Endothelial cell of umbilical vein (primary cell): ENCODE data around the gene PPM1F. TPM values are rescaled to one million over a fixed set of nuclear protein-coding genes. Genes with fewer than 3 reads are reported as not detected.

Experiments
- BruUV-seq: library from RNA; stranded (reverse); fragments of 400-500 nt; replicated peaks from 2 replicates; lab custom pipeline; 2021; lab: Mats Ljungman, UMichigan
- CTCF ChIA-PET: fragments of 300-600, 350-600 bp; sonication (Branson Sonifier 250); formaldehyde crosslinking; loops from one replicate; lab custom pipeline; 2021; ENCODE audit warnings: antibody characterized with exemption, inconsistent platforms; lab: Charles Lee
- POLR2A ChIA-PET: fragments of 300-600, 350-600 bp; sonication (Branson Sonifier 250); formaldehyde crosslinking; loops from one replicate; lab custom pipeline; 2021; ENCODE audit warnings: antibody characterized with exemption, inconsistent platforms; lab: Charles Lee
- DNase-seq: peaks from one replicate; pipeline ENCODE4 v3.0.0-alpha.2; 2011; ENCODE audit warnings: low read depth, low spot score
- FAIRE-seq: peaks from 2 replicates; lab custom pipeline; 2011; peaks lifted over from hg19 to GRCh38; lab: Jason Lieb, UNC
- H2AFZ ChIP-seq: 2 replicates; pipeline ENCODE4 v1.6.0; 2012; ENCODE audit warnings: low read depth, low read length, control low read depth, inconsistent platforms
- H3K27ac ChIP-seq: 2 replicates; pipeline ENCODE4 v1.5.1; 2011; ENCODE audit warnings: low read depth, mild to moderate bottlenecking, control low read depth, low read length, moderate library complexity; ENCODE audit not compliant: insufficient read depth
- H3K27me3 ChIP-seq, 2 experiments: 2 replicates each; pipeline versions ENCODE4 v1.6.0 to v1.6.1; 2011; ENCODE audit warnings: low read length in 2 of 2, mixed read lengths in 1 of 2; ENCODE audit not compliant: control insufficient read depth in 2 of 2, insufficient read depth in 2 of 2
- H3K36me3 ChIP-seq, 2 experiments: 2 replicates in 1 of 2; 3 replicates in 1 of 2; pipeline ENCODE4 v1.5.1; 2011; ENCODE audit warnings: low read length in 2 of 2, mild to moderate bottlenecking in 1 of 2, moderate library complexity in 1 of 2; ENCODE audit not compliant: control insufficient read depth in 2 of 2, insufficient read depth in 2 of 2; ENCODE audit errors: extremely low read depth in 1 of 2
- H3K4me1 ChIP-seq: 3 replicates; pipeline ENCODE4 v1.5.1; 2011; ENCODE audit warnings: mild to moderate bottlenecking, low read length; ENCODE audit not compliant: control insufficient read depth, insufficient read depth; ENCODE audit errors: extremely low read depth
- H3K4me2 ChIP-seq: 2 replicates; pipeline ENCODE4 v1.6.1; 2011; ENCODE audit warnings: low read length, control low read depth, mixed read lengths; ENCODE audit not compliant: insufficient read depth
- H3K4me3 ChIP-seq, 3 experiments: fragments of 200-600 bp in 1 of 3; sonication (generic), shearing (Covaris generic) in 1 of 3; replicated peaks in 1 of 3; 2 replicates each; pipeline ENCODE4 v1.5.1; 2011 to 2016; ENCODE audit warnings: control low read depth in 3 of 3, low read length in 3 of 3, mild to moderate bottlenecking in 2 of 3, inconsistent platforms in 1 of 3, low read depth in 1 of 3, moderate library complexity in 1 of 3; ENCODE audit not compliant: insufficient read depth in 1 of 3
- H3K79me2 ChIP-seq: 2 replicates; pipeline ENCODE4 v1.6.0; 2012; ENCODE audit warnings: low read length, inconsistent platforms; ENCODE audit not compliant: control insufficient read depth, insufficient read depth
- H3K9ac ChIP-seq: replicated peaks from 2 replicates; pipeline ENCODE3; 2011; ENCODE audit warnings: low read length, control low read depth; ENCODE audit not compliant: insufficient read depth; ENCODE audit errors: extremely low read depth
- H3K9me1 ChIP-seq: replicated peaks from 3 replicates; pipeline ENCODE4 v1.6.0; 2011; ENCODE audit warnings: mild to moderate bottlenecking, low read length; ENCODE audit not compliant: control insufficient read depth, insufficient read depth; ENCODE audit errors: extremely low read depth
- H3K9me3 ChIP-seq: replicated peaks from 2 replicates; pipeline ENCODE4 v1.5.1; 2012; ENCODE audit warnings: low read length, inconsistent platforms; ENCODE audit not compliant: control insufficient read depth, insufficient read depth
- H4K20me1 ChIP-seq: replicated peaks from 2 replicates; pipeline ENCODE3; 2011; ENCODE audit warnings: mild to moderate bottlenecking, low read length; ENCODE audit not compliant: control insufficient read depth, insufficient read depth; ENCODE audit errors: extremely low read depth
- CTCF ChIP-seq, 2 donors: IDR thresholded peaks; 1 replicate in 1 of 2; 2 replicates in 1 of 2; pipeline ENCODE4 v1.5.1; 2011; ENCODE audit warnings: low read length in 2 of 2, mild to moderate bottlenecking in 2 of 2, moderate library complexity in 2 of 2, control low read depth in 1 of 2, inconsistent platforms in 1 of 2, low read depth in 1 of 2; ENCODE audit not compliant: insufficient read depth in 1 of 2; ENCODE audit errors: extremely low read depth in 1 of 2
- EZH2 ChIP-seq: IDR thresholded peaks from 2 replicates; pipeline ENCODE4 v1.6.1; 2012; ENCODE audit warnings: borderline replicate concordance, low read depth, mild to moderate bottlenecking, moderate library complexity, low read length, inconsistent platforms; ENCODE audit not compliant: severe bottlenecking
- FOS ChIP-seq: IDR thresholded peaks from 2 replicates; pipeline ENCODE4 v1.6.1; 2011; ENCODE audit warnings: mild to moderate bottlenecking, low read length, moderate library complexity, borderline replicate concordance; ENCODE audit not compliant: insufficient read depth
- GATA2 ChIP-seq: IDR thresholded peaks from 2 replicates; pipeline ENCODE4 v1.7.0; 2011; ENCODE audit warnings: low read depth, mild to moderate bottlenecking, moderate library complexity, mixed read lengths, low read length; ENCODE audit not compliant: insufficient read length, insufficient read depth
- JUN ChIP-seq: IDR thresholded peaks from 2 replicates; pipeline ENCODE4 v1.6.1; 2011; ENCODE audit warnings: borderline replicate concordance, low read depth; ENCODE audit not compliant: insufficient read length, insufficient read depth
- MAX ChIP-seq: IDR thresholded peaks from 2 replicates; pipeline ENCODE4 v1.6.1; 2011; ENCODE audit not compliant: insufficient read depth, insufficient read length
- MYC ChIP-seq: IDR thresholded peaks from one replicate; pipeline ENCODE4 v1.6.1; 2011; ENCODE audit warnings: mild to moderate bottlenecking, low read depth, low read length
- POLR2A ChIP-seq: IDR thresholded peaks from 2 replicates; pipeline ENCODE4 v1.6.1; 2012; ENCODE audit warnings: low read depth, mild to moderate bottlenecking, control low read depth, low read length
- POLR2AphosphoS5 ChIP-seq: IDR thresholded peaks from 2 replicates; pipeline ENCODE4 v1.6.1; 2012; ENCODE audit warnings: low read depth, mild to moderate bottlenecking, control low read depth, low read length, moderate library complexity; ENCODE audit not compliant: insufficient read depth
- dilution Hi-C: fragments of 300-500 bp; cut with MboI; formaldehyde crosslinking; loops from one replicate; pipeline ENCODE4 v1.15.0; 2019; ENCODE audit warnings: low sequenced_read_pairs; ENCODE audit not compliant: extremely low pct_ligation_motif_present
- intact Hi-C: fragments of 100-400 bp; cut with micrococcal nuclease; formaldehyde crosslinking; loops from one replicate; pipeline ENCODE4 v1.10.0; 2022
- polyA plus RNA-seq, 4 experiments: library from polyadenylated mRNA; depleted of rRNA in 3 of 4; stranded (reverse) in 3 of 4; unstranded in 1 of 4; fragments of >200 nt; gene quantifications; 2 replicates each; pipeline versions ENCODE4 v1.2.1 to v1.2.3, GENCODE V29; 2011 to 2012; ENCODE audit warnings: missing spikeins in 1 of 4
- total RNA-seq: library from RNA; stranded (reverse); gene quantifications from 2 replicates; pipeline ENCODE4 v1.2.3, GENCODE V29; 2021

Gene PPM1F
- total and polyA plus RNA-seq, 2 donors (not counting 3 experiments of a cell fraction or from before 2014, with no cell fraction given) = 107 to 178 TPM

- no TSS peak for BruUV-seq
- Histone ChIP-seq H3K4me1 (peaks cover 10% of the 10 kb centered on the region), H3K27ac (no peak overlapping the region), H3K9ac (no peak overlapping the region), H3K9me3 (no peaks in the 10 kb centered on the region), H3K9me1 (no peaks in the 10 kb centered on the region), H3K79me2 (peaks cover 37% of the 10 kb centered on the region), H4K20me1 (no peaks in the 10 kb centered on the region), H3K36me3 (peaks cover 45 to 72% of the 10 kb centered on the region in 2 experiments), H3K27me3 (no peaks in the 10 kb centered on the region), H3K4me2 (no peak overlapping the region), H3K4me3 (no peak overlapping the region), H2AFZ (no peak overlapping the region)
- ChIA-PET POLR2A (no interaction called here), CTCF (interaction anchor here (13.1 kb wide), 1 partner anchor 18 kb away, joined by 292 read pairs; the partner anchor contains the start of gene PPM1F)
- no peak for TF ChIP-seq POLR2A
- TF ChIP-seq FOS = no peak
- no peak for TF ChIP-seq POLR2AphosphoS5
- TF ChIP-seq MYC = no peak
- TF ChIP-seq GATA2 = no peak
- TF ChIP-seq EZH2 = no peak
- no peak for TF ChIP-seq MAX
- TF ChIP-seq CTCF (IDR thresholded peaks at IDR 0.05; ENCODE audit: extremely low read depth in 1 of 2, insufficient read depth in 1 of 2, low read depth in 1 of 2, low read length in 2 of 2) = no peak
- TF ChIP-seq JUN = no peak
- no peak for DNase-seq
- intact Hi-C loops = no loop called here
- dilution Hi-C loops = loop anchor here (10.0 to 25.0 kb wide), 3 partner anchors 78 to 220 kb away; no protein-coding TSS in a partner anchor
- FAIRE-seq = no peak
These were observed 20.3 kb downstream of the PPM1F start for GRCh38 chr22:21932347-21932746.
